SK-N-SH (cell line): ENCODE results near the gene PIGW.

Experiments
- CHD2 ChIP-seq: fragments of 150-350 bp; IDR thresholded peaks from 2 replicates; pipeline ENCODE4 v1.6.1; 2018; ENCODE audit warnings: low read length; ENCODE audit not compliant: partially characterized antibody
- FOXJ3 ChIP-seq: sonication (generic); formaldehyde crosslinking; IDR thresholded peaks from 2 replicates; pipeline ENCODE4 v1.5.1; 2020; ENCODE audit warnings: mild to moderate bottlenecking, missing genetic modification reagents
- FOXM1 ChIP-seq: IDR thresholded peaks from 2 replicates; pipeline ENCODE4 v1.4.0; 2012; ENCODE audit warnings: low read depth, mild to moderate bottlenecking
- GABPA ChIP-seq: IDR thresholded peaks from 2 replicates; pipeline ENCODE4 v1.4.0; 2012; ENCODE audit warnings: low read depth, mild to moderate bottlenecking
- POLR2AphosphoS5 ChIP-seq: IDR thresholded peaks from 2 replicates; pipeline ENCODE4 v1.6.1; 2012; ENCODE audit warnings: low read depth, low read length
- RCOR1 ChIP-seq: fragments of 150-350 bp; IDR thresholded peaks from 2 replicates; pipeline ENCODE4 v1.6.1; 2017; ENCODE audit warnings: antibody characterized with exemption, low read length
- RFX5 ChIP-seq: IDR thresholded peaks from 2 replicates; pipeline ENCODE4 v1.6.1; 2012; ENCODE audit warnings: mild to moderate bottlenecking, improper control_type of control experiment, low read length
- TAF1 ChIP-seq: IDR thresholded peaks from 2 replicates; pipeline ENCODE4 v1.6.1; 2012; ENCODE audit warnings: low read depth, mild to moderate bottlenecking, low read length, moderate library complexity, borderline replicate concordance
- USF2 ChIP-seq: fragments of 150-350 bp; IDR thresholded peaks from 2 replicates; pipeline ENCODE4 v1.6.1; 2017; ENCODE audit warnings: antibody characterized with exemption, low read length, low read depth, borderline replicate concordance
- TF ChIP-seq, protein P1 (sequence below): fragments of 200-600 bp; sonication (generic); IDR thresholded peaks from 2 replicates; pipeline ENCODE4 v1.6.1; 2017; ENCODE audit warnings: antibody characterized with exemption, mild to moderate bottlenecking, moderate library complexity
- TF ChIP-seq, protein P2 (sequence below): IDR thresholded peaks from 2 replicates; pipeline ENCODE4 v1.6.1; 2012; ENCODE audit warnings: mild to moderate bottlenecking, low read depth, low read length, moderate library complexity
- TF ChIP-seq, protein P3 (sequence below): IDR thresholded peaks from 2 replicates; pipeline ENCODE4 v1.4.0; 2012; ENCODE audit warnings: low read depth, borderline replicate concordance
- TF ChIP-seq, protein P4 (sequence below): IDR thresholded peaks from 2 replicates; pipeline ENCODE4 v1.4.0; 2012; ENCODE audit warnings: low read depth, borderline replicate concordance

DNA sequence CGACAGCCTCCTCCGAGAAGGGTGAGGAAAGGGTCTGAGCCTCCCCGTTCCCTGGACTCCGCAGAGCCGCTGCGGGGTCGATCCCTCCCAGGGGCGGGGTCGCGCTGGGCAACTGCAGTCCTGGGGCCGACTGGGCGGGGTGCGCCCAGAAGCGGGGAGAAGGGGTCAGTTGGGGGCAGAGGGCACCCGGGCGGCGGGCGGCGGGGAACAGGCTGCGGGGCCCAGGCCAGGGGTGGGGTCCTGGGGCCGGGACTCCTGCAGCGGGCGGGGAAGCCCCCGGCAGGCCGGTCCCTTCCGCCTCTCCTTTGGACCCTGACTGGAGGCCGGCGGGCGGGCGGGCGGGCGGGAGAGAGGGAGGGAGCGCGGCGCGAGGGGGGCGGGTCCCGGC, 10.3 kb downstream of the PIGW start:
- TF ChIP-seq, protein P1, sequence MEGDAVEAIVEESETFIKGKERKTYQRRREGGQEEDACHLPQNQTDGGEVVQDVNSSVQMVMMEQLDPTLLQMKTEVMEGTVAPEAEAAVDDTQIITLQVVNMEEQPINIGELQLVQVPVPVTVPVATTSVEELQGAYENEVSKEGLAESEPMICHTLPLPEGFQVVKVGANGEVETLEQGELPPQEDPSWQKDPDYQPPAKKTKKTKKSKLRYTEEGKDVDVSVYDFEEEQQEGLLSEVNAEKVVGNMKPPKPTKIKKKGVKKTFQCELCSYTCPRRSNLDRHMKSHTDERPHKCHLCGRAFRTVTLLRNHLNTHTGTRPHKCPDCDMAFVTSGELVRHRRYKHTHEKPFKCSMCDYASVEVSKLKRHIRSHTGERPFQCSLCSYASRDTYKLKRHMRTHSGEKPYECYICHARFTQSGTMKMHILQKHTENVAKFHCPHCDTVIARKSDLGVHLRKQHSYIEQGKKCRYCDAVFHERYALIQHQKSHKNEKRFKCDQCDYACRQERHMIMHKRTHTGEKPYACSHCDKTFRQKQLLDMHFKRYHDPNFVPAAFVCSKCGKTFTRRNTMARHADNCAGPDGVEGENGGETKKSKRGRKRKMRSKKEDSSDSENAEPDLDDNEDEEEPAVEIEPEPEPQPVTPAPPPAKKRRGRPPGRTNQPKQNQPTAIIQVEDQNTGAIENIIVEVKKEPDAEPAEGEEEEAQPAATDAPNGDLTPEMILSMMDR: no peak
- TF ChIP-seq POLR2AphosphoS5 (no peak), FOXM1 (no peak), RCOR1 (no peak), TAF1 (no peak), CHD2 (no peak), USF2 (no peak), GABPA (no peak; the same call in 1 of the 2 replicates), RFX5 (no peak), FOXJ3 (CRISPR knock-in tag) (no peak)
- TF ChIP-seq, protein P2, sequence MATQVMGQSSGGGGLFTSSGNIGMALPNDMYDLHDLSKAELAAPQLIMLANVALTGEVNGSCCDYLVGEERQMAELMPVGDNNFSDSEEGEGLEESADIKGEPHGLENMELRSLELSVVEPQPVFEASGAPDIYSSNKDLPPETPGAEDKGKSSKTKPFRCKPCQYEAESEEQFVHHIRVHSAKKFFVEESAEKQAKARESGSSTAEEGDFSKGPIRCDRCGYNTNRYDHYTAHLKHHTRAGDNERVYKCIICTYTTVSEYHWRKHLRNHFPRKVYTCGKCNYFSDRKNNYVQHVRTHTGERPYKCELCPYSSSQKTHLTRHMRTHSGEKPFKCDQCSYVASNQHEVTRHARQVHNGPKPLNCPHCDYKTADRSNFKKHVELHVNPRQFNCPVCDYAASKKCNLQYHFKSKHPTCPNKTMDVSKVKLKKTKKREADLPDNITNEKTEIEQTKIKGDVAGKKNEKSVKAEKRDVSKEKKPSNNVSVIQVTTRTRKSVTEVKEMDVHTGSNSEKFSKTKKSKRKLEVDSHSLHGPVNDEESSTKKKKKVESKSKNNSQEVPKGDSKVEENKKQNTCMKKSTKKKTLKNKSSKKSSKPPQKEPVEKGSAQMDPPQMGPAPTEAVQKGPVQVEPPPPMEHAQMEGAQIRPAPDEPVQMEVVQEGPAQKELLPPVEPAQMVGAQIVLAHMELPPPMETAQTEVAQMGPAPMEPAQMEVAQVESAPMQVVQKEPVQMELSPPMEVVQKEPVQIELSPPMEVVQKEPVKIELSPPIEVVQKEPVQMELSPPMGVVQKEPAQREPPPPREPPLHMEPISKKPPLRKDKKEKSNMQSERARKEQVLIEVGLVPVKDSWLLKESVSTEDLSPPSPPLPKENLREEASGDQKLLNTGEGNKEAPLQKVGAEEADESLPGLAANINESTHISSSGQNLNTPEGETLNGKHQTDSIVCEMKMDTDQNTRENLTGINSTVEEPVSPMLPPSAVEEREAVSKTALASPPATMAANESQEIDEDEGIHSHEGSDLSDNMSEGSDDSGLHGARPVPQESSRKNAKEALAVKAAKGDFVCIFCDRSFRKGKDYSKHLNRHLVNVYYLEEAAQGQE: no peak
- TF ChIP-seq, protein P3, sequence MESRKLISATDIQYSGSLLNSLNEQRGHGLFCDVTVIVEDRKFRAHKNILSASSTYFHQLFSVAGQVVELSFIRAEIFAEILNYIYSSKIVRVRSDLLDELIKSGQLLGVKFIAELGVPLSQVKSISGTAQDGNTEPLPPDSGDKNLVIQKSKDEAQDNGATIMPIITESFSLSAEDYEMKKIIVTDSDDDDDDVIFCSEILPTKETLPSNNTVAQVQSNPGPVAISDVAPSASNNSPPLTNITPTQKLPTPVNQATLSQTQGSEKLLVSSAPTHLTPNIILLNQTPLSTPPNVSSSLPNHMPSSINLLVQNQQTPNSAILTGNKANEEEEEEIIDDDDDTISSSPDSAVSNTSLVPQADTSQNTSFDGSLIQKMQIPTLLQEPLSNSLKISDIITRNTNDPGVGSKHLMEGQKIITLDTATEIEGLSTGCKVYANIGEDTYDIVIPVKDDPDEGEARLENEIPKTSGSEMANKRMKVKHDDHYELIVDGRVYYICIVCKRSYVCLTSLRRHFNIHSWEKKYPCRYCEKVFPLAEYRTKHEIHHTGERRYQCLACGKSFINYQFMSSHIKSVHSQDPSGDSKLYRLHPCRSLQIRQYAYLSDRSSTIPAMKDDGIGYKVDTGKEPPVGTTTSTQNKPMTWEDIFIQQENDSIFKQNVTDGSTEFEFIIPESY: no peak
- TF ChIP-seq, protein P4, sequence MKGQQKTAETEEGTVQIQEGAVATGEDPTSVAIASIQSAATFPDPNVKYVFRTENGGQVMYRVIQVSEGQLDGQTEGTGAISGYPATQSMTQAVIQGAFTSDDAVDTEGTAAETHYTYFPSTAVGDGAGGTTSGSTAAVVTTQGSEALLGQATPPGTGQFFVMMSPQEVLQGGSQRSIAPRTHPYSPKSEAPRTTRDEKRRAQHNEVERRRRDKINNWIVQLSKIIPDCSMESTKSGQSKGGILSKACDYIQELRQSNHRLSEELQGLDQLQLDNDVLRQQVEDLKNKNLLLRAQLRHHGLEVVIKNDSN: no peak
